OCI-LY1 (cell line): ENCODE results near the gene RGS7.

Experiments
- EZH2 ChIP-seq: fragments of 200-600 bp; sonication (generic), shearing (Covaris generic); IDR thresholded peaks from 2 replicates; pipeline ENCODE4 v1.8.0; 2017; ENCODE audit warnings: borderline replicate concordance, mixed run types, mild to moderate bottlenecking, antibody characterized with exemption, low read length, moderate library complexity, mixed read lengths
- TF ChIP-seq, protein P1 (sequence below): fragments of 200-600 bp; sonication (generic), shearing (Covaris generic); IDR thresholded peaks from 2 replicates; pipeline ENCODE4 v1.5.1; 2017; ENCODE audit warnings: mild to moderate bottlenecking, antibody characterized with exemption, low read length, moderate library complexity, mixed read lengths

DNA sequence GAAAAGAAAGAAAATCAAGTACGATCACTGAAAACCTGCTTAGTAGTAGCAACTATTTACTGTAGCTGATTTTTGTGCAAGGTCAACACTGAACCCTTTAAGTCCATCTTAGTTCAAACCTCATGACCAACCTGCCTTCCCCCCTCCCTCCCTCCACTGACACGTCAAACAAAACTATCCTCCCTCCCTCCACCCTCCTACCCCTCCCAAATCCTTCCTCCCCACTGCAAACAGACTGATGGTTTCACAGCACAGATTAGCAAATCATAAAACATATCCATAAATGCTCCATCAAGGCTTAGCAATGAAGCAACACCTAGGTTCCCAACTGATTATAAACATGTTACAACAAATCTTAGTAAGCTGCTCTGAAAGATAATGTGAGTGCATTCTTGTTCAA is 580.8 kb downstream of the RGS7 start:
- TF ChIP-seq, protein P1, sequence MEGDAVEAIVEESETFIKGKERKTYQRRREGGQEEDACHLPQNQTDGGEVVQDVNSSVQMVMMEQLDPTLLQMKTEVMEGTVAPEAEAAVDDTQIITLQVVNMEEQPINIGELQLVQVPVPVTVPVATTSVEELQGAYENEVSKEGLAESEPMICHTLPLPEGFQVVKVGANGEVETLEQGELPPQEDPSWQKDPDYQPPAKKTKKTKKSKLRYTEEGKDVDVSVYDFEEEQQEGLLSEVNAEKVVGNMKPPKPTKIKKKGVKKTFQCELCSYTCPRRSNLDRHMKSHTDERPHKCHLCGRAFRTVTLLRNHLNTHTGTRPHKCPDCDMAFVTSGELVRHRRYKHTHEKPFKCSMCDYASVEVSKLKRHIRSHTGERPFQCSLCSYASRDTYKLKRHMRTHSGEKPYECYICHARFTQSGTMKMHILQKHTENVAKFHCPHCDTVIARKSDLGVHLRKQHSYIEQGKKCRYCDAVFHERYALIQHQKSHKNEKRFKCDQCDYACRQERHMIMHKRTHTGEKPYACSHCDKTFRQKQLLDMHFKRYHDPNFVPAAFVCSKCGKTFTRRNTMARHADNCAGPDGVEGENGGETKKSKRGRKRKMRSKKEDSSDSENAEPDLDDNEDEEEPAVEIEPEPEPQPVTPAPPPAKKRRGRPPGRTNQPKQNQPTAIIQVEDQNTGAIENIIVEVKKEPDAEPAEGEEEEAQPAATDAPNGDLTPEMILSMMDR, result no peak
- TF ChIP-seq EZH2, result no peak
